ENCODE measurements around the gene TAF8.

The TAF8 gene

GRCh38 chr6:42104804-42105125, 54.4 kb downstream of the TAF8 start:
- Histone ChIP-seq H3K9me3 (ENCODE audit: control insufficient read depth, insufficient read depth, low read length) (no peaks in the 10 kb centered on the region), H3K79me2 (ENCODE audit: control insufficient read depth, low read length) (no peaks in the 10 kb centered on the region), H3K4me3 (ENCODE audit: low read length) (peak overlapping the region; percentile 81), H3K9me2 (replicated peaks; ENCODE audit: control insufficient read depth, low read length) (no peaks in the 10 kb centered on the region), H3K36me3 (ENCODE audit: control insufficient read depth, low read length) (no peaks in the 10 kb centered on the region), H3F3A (ENCODE audit: control insufficient read depth, insufficient read depth) (no peaks in the 10 kb centered on the region), H3K4me1 (ENCODE audit: control insufficient read depth, low read length) (peaks cover 12% of the 10 kb centered on the region), H3K27me3 (ENCODE audit: control insufficient read depth, low read length) (peaks cover 8% of the 10 kb centered on the region), H3K27ac (ENCODE audit: low read depth, low read length) (no peak overlapping the region), H3K4me2 (ENCODE audit: low read length) (peak overlapping the region; percentile 95), H4K20me1 (ENCODE audit: control insufficient read depth, insufficient read depth, low read depth, low read length) (no peaks in the 10 kb centered on the region)
- TF ChIP-seq CTCF (IDR thresholded peaks at IDR 0.05; ENCODE audit: low read depth, low read length, poor library complexity, severe bottlenecking), result no peak
- no peak for TF ChIP-seq EZH2phosphoT487 (IDR thresholded peaks at IDR 0.05; ENCODE audit: borderline replicate concordance, low read length)

- TF ChIP-seq CTCF (IDR thresholded peaks at IDR 0.05; ENCODE audit: low read depth, low read length, poor library complexity, severe bottlenecking) (no peak), EZH2phosphoT487 (IDR thresholded peaks at IDR 0.05; ENCODE audit: borderline replicate concordance, low read length) (no peak)
- peak overlapping the region; percentile 81 for H3K4me3 ChIP-seq (ENCODE audit: low read length)
Observed at GRCh38 chr6:42105156-42105648, 54.9 kb downstream of the TAF8 start.

GRCh38 chr6:42105709-42106108, 55.4 kb downstream of the TAF8 start:
- H3K4me2 ChIP-seq (ENCODE audit: low read length), result no peak overlapping the region
- peaks cover 12% of the 10 kb centered on the region for H3K4me1 ChIP-seq (ENCODE audit: control insufficient read depth, low read length)
- H4K20me1 ChIP-seq (ENCODE audit: control insufficient read depth, insufficient read depth, low read depth, low read length), result no peaks in the 10 kb centered on the region
- no peaks in the 10 kb centered on the region for H3F3A ChIP-seq (ENCODE audit: control insufficient read depth, insufficient read depth)
- H3K27ac ChIP-seq (ENCODE audit: low read depth, low read length), result no peak overlapping the region
- no peaks in the 10 kb centered on the region for H3K9me3 ChIP-seq (ENCODE audit: control insufficient read depth, insufficient read depth, low read length)
- H3K27me3 ChIP-seq (ENCODE audit: control insufficient read depth, low read length), result peaks cover 15% of the 10 kb centered on the region
- H3K79me2 ChIP-seq (ENCODE audit: control insufficient read depth, low read length), result no peaks in the 10 kb centered on the region
- no peaks in the 10 kb centered on the region for H3K36me3 ChIP-seq (ENCODE audit: control insufficient read depth, low read length)
- H3K9me2 ChIP-seq (replicated peaks; ENCODE audit: control insufficient read depth, low read length), result no peaks in the 10 kb centered on the region
- TF ChIP-seq EZH2phosphoT487 (IDR thresholded peaks at IDR 0.05; ENCODE audit: borderline replicate concordance, low read length) (no peak), CTCF (IDR thresholded peaks at IDR 0.05; ENCODE audit: low read depth, low read length, poor library complexity, severe bottlenecking) (no peak)
- H3K4me3 ChIP-seq (ENCODE audit: low read length), result no peak overlapping the region

More at GRCh38 chr6:42105156-42105648, 54.9 kb downstream of the TAF8 start:
- Histone ChIP-seq H3K27me3 (ENCODE audit: control insufficient read depth, low read length) (peaks cover 12% of the 10 kb centered on the region), H3K27ac (ENCODE audit: low read depth, low read length) (no peak overlapping the region), H3K9me2 (replicated peaks; ENCODE audit: control insufficient read depth, low read length) (no peaks in the 10 kb centered on the region), H3K4me2 (ENCODE audit: low read length) (peak overlapping the region; percentile 95), H3K36me3 (ENCODE audit: control insufficient read depth, low read length) (no peaks in the 10 kb centered on the region), H3K9me3 (ENCODE audit: control insufficient read depth, insufficient read depth, low read length) (no peaks in the 10 kb centered on the region), H3K4me1 (ENCODE audit: control insufficient read depth, low read length) (peaks cover 12% of the 10 kb centered on the region), H3F3A (ENCODE audit: control insufficient read depth, insufficient read depth) (no peaks in the 10 kb centered on the region), H4K20me1 (ENCODE audit: control insufficient read depth, insufficient read depth, low read depth, low read length) (no peaks in the 10 kb centered on the region), H3K79me2 (ENCODE audit: control insufficient read depth, low read length) (no peaks in the 10 kb centered on the region)

Measured in DOHH2 (cell line).